Hematopoietic multipotent progenitor cell treated with erythropoietin and hydrocortisone succinate and interleukin-3 and kit ligand, for 15 days (in vitro differentiated cells): Measurements from ENCODE around the gene UBE2Z.
"Not testable (repeated sequence)": the region's sequence is repeated elsewhere in the genome, so short reads cannot be mapped to it uniquely, and the experiment has no call there.

Experiments
- DNase-seq: peaks from one replicate; pipeline ENCODE4 v3.0.0-alpha.2; 2015; ENCODE audit warnings: low spot score

Gene UBE2Z

DNA sequence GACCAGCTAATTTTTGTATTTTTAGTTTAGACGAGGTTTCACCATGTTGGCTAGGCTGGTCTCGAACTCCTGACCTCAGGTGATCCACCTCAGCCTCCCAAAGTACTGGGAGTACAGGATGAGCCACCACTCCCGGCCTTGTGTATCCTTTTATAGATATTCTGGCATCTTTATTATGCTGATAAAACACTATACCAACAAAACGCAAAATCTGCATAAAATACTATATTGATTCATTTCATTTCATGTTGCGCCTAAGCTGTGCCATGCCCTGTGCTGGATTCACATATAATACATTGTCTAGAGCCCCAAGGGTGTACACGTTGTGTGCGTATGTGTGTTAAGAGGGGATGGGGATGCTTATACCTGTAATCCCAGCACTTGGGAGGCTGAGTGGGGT is 3.8 kb upstream of the UBE2Z start:
- no peak for DNase-seq

- no peak for DNase-seq
Observed at GRCh38 chr17:48905987-48906515, 2.2 kb upstream of the UBE2Z start.

DNA sequence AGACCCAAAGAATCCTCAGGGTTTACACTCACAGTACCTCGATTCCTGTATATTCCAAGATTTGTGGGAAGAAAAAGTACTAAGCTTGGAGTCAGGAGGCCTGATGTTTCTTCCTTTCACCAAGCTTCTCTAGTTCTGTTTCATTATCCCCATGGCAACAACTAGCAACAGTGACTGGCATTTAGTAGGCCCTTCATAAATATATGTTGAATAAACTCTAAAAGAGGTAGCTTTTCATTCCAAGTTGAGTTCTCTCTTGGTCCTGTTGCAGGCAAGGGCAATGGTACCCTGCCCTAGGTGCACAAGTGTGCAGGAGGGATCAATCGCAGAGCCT is 527 bp upstream of the UBE2Z start:
- peak; percentile 52 for DNase-seq

- peak; percentile 24 for DNase-seq
Observed at GRCh38 chr17:48908853-48909394, 717 bp downstream of the UBE2Z start.

DNA sequence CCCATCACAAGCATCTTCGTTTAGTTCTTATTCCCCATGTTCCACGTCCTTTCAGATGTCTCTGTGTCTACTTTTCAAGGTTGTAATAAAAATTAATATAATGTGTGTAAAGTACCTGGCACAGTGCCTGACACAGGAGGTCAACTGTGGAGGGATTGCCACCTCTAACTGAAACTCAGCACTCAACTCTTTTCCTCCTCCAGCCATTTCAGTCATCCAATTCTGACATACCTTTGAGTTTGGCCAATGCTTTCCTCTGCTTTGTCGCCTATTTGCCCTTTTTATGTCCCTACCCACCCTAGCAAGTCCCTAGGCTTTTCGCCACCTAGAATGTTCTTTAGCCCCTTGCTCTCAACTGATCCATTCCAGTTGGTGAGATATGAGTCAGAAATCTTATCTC is 1.6 kb downstream of the UBE2Z start:
- DNase-seq = no peak

DNA sequence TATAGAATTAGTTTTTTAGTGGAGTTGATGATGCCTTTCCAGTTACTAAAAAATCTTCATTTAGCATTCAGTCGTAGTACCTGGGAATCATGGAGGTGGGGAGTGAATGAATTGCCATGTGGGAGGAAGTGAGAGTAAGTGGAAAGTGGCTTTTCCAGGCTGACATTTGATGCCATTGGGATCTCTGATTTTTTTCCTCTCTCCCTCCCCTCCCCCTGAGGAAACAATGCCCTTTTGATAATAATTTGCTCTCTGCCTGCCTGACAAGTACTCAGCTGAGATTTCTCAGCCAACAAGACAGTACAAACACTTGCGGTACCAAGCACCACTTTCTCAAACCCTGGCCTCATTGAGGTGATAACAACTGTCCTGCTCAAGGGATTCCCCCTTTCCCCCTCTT is 2.2 kb downstream of the UBE2Z start:
- DNase-seq = no peak

GRCh38 chr17:48912476-48912875 is 4.3 kb downstream of the UBE2Z start:
- no peak for DNase-seq

DNA sequence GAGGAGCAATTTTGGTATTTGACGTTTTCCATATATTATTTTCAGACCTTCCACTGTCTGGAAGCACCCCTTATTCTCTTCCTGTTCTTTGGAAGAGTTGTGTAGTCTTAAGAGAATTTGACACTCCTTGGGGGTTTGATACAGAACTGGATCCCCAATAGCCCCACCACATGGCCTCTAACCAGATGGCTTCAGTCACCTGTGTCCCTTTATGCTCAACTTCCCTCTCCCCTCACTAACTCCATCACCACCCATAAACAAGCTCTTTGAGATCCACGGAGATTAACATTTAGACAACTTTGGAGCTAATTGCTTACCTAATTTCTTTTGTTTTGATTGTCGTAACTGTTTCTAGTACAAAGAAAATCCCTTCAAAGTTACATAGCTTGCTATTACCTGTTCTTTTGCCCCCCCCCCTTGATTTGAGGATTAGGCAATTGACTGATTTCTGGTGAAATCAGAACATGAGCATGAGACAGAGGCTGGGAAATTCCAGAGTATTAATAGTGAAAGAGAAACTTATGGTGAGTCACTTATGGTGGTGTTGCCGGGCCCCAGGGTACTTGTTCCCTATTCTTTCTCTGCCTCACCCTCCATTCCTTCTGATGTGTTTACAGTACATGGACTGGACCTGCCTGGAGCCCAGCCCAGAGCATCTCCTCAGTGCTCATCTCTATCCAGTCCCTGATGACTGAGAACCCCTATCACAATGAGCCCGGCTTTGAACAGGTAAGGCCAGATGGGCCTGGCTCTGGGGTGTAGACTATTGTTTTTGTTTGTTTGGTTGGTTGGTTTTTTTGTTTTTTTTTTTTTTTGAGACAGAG is 7.5 kb downstream of the UBE2Z start:
- DNase-seq = no peak

- no peak for DNase-seq
Observed at GRCh38 chr17:48925251-48925990, 17.2 kb downstream of the UBE2Z start.

GRCh38 chr17:48925991-48926342 is 17.8 kb downstream of the UBE2Z start:
- no peak for DNase-seq

DNA sequence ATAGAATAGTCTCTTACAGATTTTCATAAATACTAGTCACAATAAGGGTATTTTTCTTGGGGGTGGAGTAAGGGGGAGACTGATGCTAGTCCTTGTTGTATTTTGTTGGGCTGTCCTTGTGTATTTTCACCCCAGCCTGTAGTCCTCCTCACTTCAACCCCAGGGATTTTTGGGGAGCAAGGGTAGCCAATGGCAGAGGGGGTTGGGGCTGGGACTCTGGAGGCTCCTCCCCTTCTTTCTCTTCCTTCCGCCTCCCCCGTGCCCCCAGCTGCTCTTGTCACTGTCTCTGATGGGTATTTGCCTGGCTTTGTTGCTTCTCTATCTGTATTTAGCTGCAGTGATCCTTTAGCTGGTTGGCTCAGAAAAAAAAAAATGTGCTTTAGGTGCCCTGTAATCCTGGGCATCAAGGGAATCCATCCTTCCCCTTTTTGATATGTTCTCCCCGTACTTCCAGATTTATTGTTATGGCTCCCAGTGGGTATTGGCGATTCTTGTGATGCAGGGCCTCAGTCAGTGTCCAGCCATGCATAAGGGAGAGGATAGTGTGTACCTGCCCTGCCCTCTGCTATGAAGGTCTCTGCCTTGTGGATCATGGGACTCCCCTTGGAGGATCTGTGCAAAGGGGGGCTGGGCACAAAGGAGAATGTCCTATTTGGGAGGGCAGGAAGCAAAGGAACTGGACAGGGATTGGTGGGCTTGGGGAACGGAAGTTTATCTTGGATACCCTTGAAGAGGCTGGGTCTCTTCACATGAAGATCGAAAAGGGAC is 20.0 kb downstream of the UBE2Z start:
- no peak for DNase-seq

GRCh38 chr17:48928876-48929811 is 20.9 kb downstream of the UBE2Z start:
- no peak for DNase-seq

DNA sequence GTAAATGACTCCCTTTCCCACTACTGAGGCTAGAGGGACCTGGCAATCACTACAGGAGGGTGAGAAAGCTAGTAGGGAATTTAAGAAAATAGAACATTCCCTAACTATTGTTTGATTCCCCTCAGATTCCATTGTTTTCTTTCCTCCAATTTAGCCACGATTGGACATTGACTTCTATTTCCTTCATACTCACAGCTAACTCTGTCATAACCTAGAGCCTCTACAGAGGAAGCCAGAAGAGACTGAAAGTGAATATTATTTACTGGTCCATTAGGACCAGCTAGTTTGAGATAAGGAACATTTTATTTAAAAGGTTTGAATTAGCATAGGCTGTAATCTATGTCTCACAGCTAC is 21.6 kb downstream of the UBE2Z start:
- no peak for DNase-seq

- DNase-seq = no peak
Observed at GRCh38 chr17:48930435-48930873, 22.2 kb downstream of the UBE2Z start.

- no peak for DNase-seq
Observed at GRCh38 chr17:48933035-48933434, 24.8 kb downstream of the UBE2Z start.

- peak; percentile 81 for DNase-seq
Observed at GRCh38 chr17:48944515-48945260, 36.5 kb downstream of the UBE2Z start, which contains the start of gene SNF8. Gene SNF8, minus strand, starts transcription at chr17:48944842. Its CDS starts 108 bp downstream, at chr17:48944734.

GRCh38 chr17:48945261-48945651 is 37.0 kb downstream of the UBE2Z start:
- not testable (repeated sequence) for DNase-seq

- no peak for DNase-seq
Observed at GRCh38 chr17:48951572-48951971, 43.4 kb downstream of the UBE2Z start.

DNA sequence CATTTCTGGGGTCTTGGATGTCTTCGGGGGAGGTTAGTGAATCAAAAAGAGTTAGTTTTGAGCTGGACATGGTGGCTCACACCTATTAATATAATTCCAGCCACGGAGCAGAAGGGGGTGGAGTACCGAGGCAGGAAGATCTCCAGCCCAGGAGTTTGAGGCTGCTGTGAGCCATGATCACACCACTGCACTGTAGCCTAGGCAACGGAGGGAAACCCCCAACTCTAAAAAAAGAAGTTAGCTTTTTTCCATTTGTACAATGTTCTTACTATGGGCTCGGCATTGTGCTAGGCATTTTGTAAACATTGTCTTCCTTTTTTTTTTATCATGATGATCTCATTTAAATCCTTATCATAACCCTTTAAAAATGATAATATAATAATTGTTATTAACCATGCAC is 44.7 kb downstream of the UBE2Z start:
- DNase-seq = no peak

- DNase-seq = no peak
Observed at GRCh38 chr17:48954300-48954755, 46.1 kb downstream of the UBE2Z start.
